BE2C (cell line): Measurements from ENCODE around the gene HLA-DPB1.

Experiments
- DNase-seq: peaks from one replicate; pipeline ENCODE4 v3.0.0-alpha.2; 2020
- H3K27me3 ChIP-seq: fragments of 250-450 bp; sonication (Bioruptor Pico); 2 replicates; pipeline ENCODE4 v1.5.1; 2020; ENCODE audit warnings: mild to moderate bottlenecking
- H3K36me3 ChIP-seq: fragments of 250-450 bp; sonication (Bioruptor Pico); 2 replicates; pipeline ENCODE4 v1.5.1; 2020; ENCODE audit warnings: mild to moderate bottlenecking
- H3K4me1 ChIP-seq: fragments of 250-450 bp; sonication (Bioruptor Pico); 2 replicates; pipeline ENCODE4 v1.5.1; 2020
- H3K4me3 ChIP-seq: 2 replicates; pipeline ENCODE4 v1.5.1; 2011; ENCODE audit warnings: low read depth, low read length
- H3K9me3 ChIP-seq: fragments of 250-450 bp; sonication (Bioruptor Pico); 2 replicates; pipeline ENCODE4 v1.5.1; 2020
- TF ChIP-seq, protein P1 (sequence below): IDR thresholded peaks from 2 replicates; pipeline ENCODE4 v1.5.1; 2012; ENCODE audit warnings: mild to moderate bottlenecking, low read depth, low read length

Gene HLA-DPB1

DNA sequence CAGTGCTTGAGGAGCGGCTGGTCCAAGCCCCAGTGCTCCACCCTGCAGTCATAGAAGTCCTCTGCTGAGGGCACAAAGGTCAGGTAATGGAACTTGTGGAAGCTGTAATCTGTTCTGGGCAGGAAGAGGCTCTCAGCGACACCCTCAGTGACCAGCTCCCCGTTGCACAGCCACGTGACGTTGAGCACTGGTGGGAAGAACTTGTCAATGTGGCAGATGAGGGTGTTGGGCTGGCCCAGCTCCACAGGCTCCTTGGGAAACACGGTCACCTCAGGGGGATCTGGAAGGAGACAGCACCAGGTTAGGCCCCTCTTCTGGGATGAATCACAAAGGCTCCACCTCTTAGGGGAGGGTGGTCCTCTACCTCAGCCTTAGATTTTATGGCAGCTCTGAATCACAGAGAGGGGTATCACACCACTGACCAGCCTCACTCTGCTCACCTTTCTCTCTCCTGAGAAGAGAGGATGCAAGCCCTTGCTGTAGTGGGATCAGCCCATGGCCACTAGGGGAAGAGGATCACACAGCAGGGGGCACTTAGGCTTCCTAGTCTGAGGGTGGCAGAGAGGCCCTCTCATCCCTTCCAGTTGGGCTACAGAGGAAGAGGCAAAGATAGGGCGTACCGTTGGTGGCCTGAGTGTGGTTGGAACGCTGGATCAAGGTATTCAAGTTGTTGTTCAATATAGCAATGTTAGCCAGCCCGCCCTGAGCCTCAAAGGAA lies 6.6 kb upstream of the HLA-DPB1 start:
- H3K27me3 ChIP-seq, result peaks cover 29% of the 10 kb centered on the region
- no peaks in the 10 kb centered on the region for H3K9me3 ChIP-seq
- DNase-seq, result no peak
- H3K4me3 ChIP-seq, result no peak overlapping the region
- no peaks in the 10 kb centered on the region for H3K36me3 ChIP-seq
- TF ChIP-seq, protein P1, sequence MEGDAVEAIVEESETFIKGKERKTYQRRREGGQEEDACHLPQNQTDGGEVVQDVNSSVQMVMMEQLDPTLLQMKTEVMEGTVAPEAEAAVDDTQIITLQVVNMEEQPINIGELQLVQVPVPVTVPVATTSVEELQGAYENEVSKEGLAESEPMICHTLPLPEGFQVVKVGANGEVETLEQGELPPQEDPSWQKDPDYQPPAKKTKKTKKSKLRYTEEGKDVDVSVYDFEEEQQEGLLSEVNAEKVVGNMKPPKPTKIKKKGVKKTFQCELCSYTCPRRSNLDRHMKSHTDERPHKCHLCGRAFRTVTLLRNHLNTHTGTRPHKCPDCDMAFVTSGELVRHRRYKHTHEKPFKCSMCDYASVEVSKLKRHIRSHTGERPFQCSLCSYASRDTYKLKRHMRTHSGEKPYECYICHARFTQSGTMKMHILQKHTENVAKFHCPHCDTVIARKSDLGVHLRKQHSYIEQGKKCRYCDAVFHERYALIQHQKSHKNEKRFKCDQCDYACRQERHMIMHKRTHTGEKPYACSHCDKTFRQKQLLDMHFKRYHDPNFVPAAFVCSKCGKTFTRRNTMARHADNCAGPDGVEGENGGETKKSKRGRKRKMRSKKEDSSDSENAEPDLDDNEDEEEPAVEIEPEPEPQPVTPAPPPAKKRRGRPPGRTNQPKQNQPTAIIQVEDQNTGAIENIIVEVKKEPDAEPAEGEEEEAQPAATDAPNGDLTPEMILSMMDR, result no peak
- no peaks in the 10 kb centered on the region for H3K4me1 ChIP-seq

DNA sequence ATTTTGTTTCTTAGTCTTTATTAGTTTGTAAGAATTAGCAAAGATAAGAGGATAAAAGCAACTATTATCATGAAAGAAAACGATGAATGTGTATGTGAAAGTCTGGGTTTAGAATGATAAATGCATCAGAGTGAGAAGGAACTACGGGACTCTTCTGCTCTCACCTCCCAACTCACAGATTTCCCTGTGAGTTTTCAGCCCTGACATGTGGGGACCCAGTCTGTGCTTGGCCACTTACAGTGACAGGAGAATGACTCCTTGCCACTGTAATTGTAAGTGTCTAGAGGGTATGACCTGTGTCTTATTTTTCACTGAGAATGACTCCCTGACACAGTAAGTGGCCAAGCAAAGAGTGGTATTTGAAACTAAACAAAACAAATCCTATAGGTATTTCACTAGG lies 4.9 kb upstream of the HLA-DPB1 start:
- no peak overlapping the region for H3K4me3 ChIP-seq
- H3K9me3 ChIP-seq, result no peaks in the 10 kb centered on the region
- no peaks in the 10 kb centered on the region for H3K4me1 ChIP-seq
- peaks cover 33% of the 10 kb centered on the region for H3K27me3 ChIP-seq
- TF ChIP-seq, protein P1, result no peak
- H3K36me3 ChIP-seq, result no peaks in the 10 kb centered on the region
- DNase-seq, result no peak

DNA sequence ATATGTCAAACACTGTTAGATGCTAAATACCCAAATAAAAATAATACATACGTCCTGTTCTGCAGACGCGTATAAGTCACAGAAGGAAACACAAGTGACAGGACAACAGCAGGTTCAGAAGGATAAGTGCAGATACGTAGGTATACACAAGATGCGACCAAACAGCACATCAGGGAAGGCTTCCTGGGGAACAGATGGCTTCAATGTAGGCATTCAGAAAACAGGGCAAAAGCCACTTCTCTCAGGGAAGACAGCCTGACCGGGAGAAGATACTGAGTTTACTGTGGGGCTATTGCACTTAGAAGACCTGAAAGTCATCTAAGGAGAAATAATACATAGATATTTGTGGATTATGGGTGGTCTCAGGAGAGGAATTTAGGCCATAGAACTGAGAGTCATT lies 4.2 kb upstream of the HLA-DPB1 start:
- Histone ChIP-seq H3K9me3 (no peaks in the 10 kb centered on the region), H3K4me3 (no peak overlapping the region), H3K36me3 (no peaks in the 10 kb centered on the region), H3K4me1 (no peaks in the 10 kb centered on the region), H3K27me3 (peaks cover 33% of the 10 kb centered on the region)
- TF ChIP-seq, protein P1, result no peak
- DNase-seq, result no peak

DNA sequence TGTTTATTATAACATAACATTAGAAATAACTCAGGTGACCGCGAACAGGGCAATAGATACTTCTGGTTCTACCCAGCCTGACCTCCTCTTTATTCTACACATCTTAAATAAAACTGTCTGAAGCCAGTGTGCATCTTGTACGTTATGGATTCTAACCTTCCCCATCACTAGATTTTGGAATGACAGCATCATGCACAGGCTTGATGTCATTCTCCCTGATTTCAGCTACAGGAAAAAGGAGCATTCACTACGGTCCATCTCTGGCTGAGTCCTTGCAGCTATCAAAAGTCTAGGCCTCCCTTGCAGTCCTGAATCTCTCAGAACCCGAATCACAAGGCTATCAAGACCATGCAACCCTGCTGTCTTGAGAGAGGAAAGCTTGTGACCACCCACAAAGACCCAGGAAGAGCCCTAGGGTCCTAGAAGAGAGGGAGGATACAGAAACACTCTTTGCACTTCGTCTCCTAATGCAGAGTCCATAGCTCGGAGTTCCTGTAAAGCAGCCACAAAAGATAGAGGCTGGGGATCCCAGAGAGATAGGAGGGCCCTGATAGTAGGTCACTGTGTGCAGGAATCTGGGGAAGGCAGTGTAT lies 3.2 kb upstream of the HLA-DPB1 start:
- TF ChIP-seq, protein P1, result no peak
- Histone ChIP-seq H3K27me3 (peaks cover 33% of the 10 kb centered on the region), H3K9me3 (no peaks in the 10 kb centered on the region), H3K4me1 (no peaks in the 10 kb centered on the region), H3K36me3 (no peaks in the 10 kb centered on the region), H3K4me3 (no peak overlapping the region)
- no peak for DNase-seq

DNA sequence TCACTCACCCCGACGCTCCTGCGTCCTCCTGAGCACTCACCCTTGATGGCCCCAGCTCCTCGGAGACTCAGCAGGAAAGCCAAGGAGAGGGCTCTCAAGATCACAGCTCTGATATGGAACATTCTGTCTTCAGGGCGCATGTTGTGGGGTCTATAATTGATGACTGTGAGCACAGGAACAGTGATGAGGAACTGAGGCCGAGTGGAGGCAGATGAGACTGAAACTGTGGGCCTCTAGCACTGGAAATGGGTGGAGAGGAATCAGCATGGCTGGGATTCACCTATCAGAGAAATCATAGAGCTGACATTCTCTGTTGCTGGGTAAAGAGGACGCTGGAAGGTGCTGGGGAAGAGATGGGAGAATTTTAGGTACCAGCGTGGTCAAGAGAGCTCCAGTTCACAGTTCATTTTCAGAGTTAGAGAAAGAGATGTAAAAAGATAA lies 2.3 kb upstream of the HLA-DPB1 start, which contains the start of gene HLA-DPA1:
TSS of gene HLA-DPA1 (minus strand) at position 219 of the 441 bp plus-strand sequence.
- TF ChIP-seq, protein P1, result no peak
- Histone ChIP-seq H3K4me1 (no peaks in the 10 kb centered on the region), H3K4me3 (no peak within 1 kb of the TSS), H3K27me3 (peaks cover 33% of the 10 kb centered on the region), H3K9me3 (no peaks in the 10 kb centered on the region), H3K36me3 (no peaks in the 10 kb centered on the region)
- DNase-seq, result no peak

DNA sequence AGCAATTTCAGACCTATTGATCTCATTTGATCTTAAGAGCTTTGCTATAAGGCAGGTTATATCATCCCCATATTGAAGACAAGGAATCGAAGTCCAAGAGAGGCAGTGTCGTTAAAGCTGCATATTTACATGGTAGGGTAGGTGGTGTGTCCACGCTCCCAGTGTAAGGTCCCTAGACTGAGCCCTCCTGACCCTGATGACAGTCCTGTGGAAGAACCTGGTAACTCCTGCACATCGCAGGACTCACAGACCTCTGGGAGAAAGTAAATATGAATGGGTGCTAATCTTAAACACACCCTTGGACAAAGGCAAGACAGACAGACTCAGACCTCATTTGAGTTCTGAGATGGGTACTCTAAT lies 602 bp upstream of the HLA-DPB1 start:
- H3K9me3 ChIP-seq, result no peaks in the 10 kb centered on the region
- no peaks in the 10 kb centered on the region for H3K36me3 ChIP-seq
- DNase-seq, result no peak
- H3K27me3 ChIP-seq, result peaks cover 45% of the 10 kb centered on the region
- no peak overlapping the region for H3K4me3 ChIP-seq
- no peaks in the 10 kb centered on the region for H3K4me1 ChIP-seq
- TF ChIP-seq, protein P1, result no peak
